Uterus (tissue), 4 donors: Measurements from ENCODE around the gene PTPRN2. TPM values are rescaled to one million over a fixed set of nuclear protein-coding genes. Genes with fewer than 3 reads are reported as not detected.

Experiments
- DNase-seq, 2 donors: peaks; one replicate each; pipeline ENCODE4 v3.0.0-alpha.2; 2019 to 2020
- H3K27ac ChIP-seq, 2 donors: fragments of 200-600 bp; sonication (generic); 1 replicate in 1 of 2; 2 replicates in 1 of 2; pipeline ENCODE4 v1.5.1; 2016 to 2018
- H3K27me3 ChIP-seq, 2 donors: fragments of 200-600 bp; sonication (generic); one replicate each; pipeline ENCODE4 v1.5.1; 2018 to 2019; ENCODE audit warnings: control low read depth in 1 of 2
- H3K36me3 ChIP-seq, 2 donors: fragments of 200-600 bp; sonication (generic); one replicate each; pipeline ENCODE4 v1.5.1; 2019; ENCODE audit warnings: control low read depth in 1 of 2
- H3K4me1 ChIP-seq, 2 donors: fragments of 200-600 bp; sonication (generic); one replicate each; pipeline ENCODE4 v1.5.1; 2018 to 2019; ENCODE audit warnings: control low read depth in 1 of 2
- H3K4me3 ChIP-seq, 2 donors: fragments of 200-600 bp; sonication (generic); 1 replicate in 1 of 2; 2 replicates in 1 of 2; pipeline ENCODE4 v1.5.1; 2018 to 2019; ENCODE audit warnings: mild to moderate bottlenecking in 1 of 2
- H3K9me3 ChIP-seq, 2 donors: fragments of 200-600 bp; sonication (generic); one replicate each; pipeline ENCODE4 v1.5.1; 2019; ENCODE audit warnings: control low read depth in 1 of 2
- POLR2A ChIP-seq, 2 donors: fragments of 450-650 bp; IDR thresholded peaks; one replicate each; pipeline ENCODE4 v1.6.1; 2016; ENCODE audit warnings: antibody characterized with exemption in 2 of 2, mild to moderate bottlenecking in 1 of 2, moderate library complexity in 1 of 2
- intact Hi-C: fragments of 100-400 bp; cut with DNase I; formaldehyde crosslinking; loops from one replicate; pipeline ENCODE4 v1.15.1; 2023; ENCODE audit warnings: low total_unique reads
- total RNA-seq, 4 donors: library from RNA; depleted of rRNA in 3 of 4; stranded (reverse); fragments of >200 nt in 3 of 4; gene quantifications; one replicate each; pipeline versions ENCODE4 v1.1.0 to v1.2.4, GENCODE V29; 2014 to 2023
- TF ChIP-seq, protein P1 (sequence below), 4 experiments: fragments of 200-600 bp in 2 of 4; fragments of 450-650 bp in 2 of 4; sonication (generic) in 2 of 4; IDR thresholded peaks; one replicate each; pipeline ENCODE4 v1.5.1; 2016 to 2019; ENCODE audit warnings: antibody characterized with exemption in 4 of 4, mild to moderate bottlenecking in 2 of 4, moderate library complexity in 1 of 4
- donor health status: DM: yes; HTN: yes; CAD: no.

The PTPRN2 gene
- total RNA-seq, 4 donors from 2014 or later: 1.2 to 5.2 (median 2.3) TPM

GRCh38 chr7:157651366-157652160 lies 936.1 kb downstream of the PTPRN2 start:
- DNase-seq: no peak

GRCh38 chr7:157650801-157651200 lies 936.8 kb downstream of the PTPRN2 start:
- no peak overlapping the region for H3K4me3 ChIP-seq
- H3K36me3 ChIP-seq: no peaks in the 10 kb centered on the region
- H3K9me3 ChIP-seq: no peaks in the 10 kb centered on the region
- H3K27ac ChIP-seq: no peak overlapping the region
- no peaks in the 10 kb centered on the region for H3K4me1 ChIP-seq
- no peaks in the 10 kb centered on the region for H3K27me3 ChIP-seq
- intact Hi-C loops: no loop called here
- DNase-seq: no peak
- no peak for TF ChIP-seq POLR2A (IDR thresholded peaks at IDR 0.05)
- TF ChIP-seq, protein P1, sequence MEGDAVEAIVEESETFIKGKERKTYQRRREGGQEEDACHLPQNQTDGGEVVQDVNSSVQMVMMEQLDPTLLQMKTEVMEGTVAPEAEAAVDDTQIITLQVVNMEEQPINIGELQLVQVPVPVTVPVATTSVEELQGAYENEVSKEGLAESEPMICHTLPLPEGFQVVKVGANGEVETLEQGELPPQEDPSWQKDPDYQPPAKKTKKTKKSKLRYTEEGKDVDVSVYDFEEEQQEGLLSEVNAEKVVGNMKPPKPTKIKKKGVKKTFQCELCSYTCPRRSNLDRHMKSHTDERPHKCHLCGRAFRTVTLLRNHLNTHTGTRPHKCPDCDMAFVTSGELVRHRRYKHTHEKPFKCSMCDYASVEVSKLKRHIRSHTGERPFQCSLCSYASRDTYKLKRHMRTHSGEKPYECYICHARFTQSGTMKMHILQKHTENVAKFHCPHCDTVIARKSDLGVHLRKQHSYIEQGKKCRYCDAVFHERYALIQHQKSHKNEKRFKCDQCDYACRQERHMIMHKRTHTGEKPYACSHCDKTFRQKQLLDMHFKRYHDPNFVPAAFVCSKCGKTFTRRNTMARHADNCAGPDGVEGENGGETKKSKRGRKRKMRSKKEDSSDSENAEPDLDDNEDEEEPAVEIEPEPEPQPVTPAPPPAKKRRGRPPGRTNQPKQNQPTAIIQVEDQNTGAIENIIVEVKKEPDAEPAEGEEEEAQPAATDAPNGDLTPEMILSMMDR (IDR thresholded peaks at IDR 0.05): no peak

More at GRCh38 chr7:157651366-157652160, 936.1 kb downstream of the PTPRN2 start:
- H3K36me3 ChIP-seq: no peaks in the 10 kb centered on the region
- no peak overlapping the region for H3K4me3 ChIP-seq
- H3K4me1 ChIP-seq: no peaks in the 10 kb centered on the region
- H3K27ac ChIP-seq: no peak overlapping the region
- intact Hi-C loops: no loop called here
- H3K9me3 ChIP-seq: no peaks in the 10 kb centered on the region
- TF ChIP-seq, protein P1 (IDR thresholded peaks at IDR 0.05): no peak
- TF ChIP-seq POLR2A (IDR thresholded peaks at IDR 0.05): no peak
- H3K27me3 ChIP-seq: no peaks in the 10 kb centered on the region

DNA sequence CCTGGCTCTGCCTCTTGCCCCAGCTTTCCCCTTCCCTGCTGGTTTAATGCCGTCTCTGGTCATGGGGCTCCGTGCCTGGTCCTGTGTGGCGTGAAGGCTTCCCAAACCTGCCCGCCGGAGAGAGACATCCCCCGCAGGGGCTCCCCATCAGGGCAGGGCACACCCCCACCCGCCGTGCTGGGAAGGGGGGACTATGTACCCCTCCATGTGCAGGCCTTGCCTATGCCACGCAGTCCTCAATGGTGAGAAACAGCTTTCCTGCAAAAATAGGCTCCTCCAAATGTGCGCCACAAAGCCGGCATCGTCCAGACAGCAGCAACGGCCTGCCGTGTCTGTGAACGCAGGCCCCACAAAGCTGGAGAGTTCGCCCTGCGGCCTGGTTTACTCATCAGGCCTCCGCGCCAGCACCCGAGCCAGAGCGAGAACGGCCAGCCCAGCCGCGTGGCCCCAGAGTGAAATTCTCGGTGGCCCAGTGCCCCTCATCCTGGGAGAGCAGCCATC lies 937.4 kb downstream of the PTPRN2 start:
- H3K27me3 ChIP-seq: no peaks in the 10 kb centered on the region
- no peak overlapping the region for H3K27ac ChIP-seq
- no peak overlapping the region for H3K4me3 ChIP-seq
- intact Hi-C loops: no loop called here
- H3K36me3 ChIP-seq: no peaks in the 10 kb centered on the region
- TF ChIP-seq POLR2A (IDR thresholded peaks at IDR 0.05): no peak
- TF ChIP-seq, protein P1 (IDR thresholded peaks at IDR 0.05): no peak
- DNase-seq: no peak
- no peaks in the 10 kb centered on the region for H3K9me3 ChIP-seq
- no peaks in the 10 kb centered on the region for H3K4me1 ChIP-seq

DNA sequence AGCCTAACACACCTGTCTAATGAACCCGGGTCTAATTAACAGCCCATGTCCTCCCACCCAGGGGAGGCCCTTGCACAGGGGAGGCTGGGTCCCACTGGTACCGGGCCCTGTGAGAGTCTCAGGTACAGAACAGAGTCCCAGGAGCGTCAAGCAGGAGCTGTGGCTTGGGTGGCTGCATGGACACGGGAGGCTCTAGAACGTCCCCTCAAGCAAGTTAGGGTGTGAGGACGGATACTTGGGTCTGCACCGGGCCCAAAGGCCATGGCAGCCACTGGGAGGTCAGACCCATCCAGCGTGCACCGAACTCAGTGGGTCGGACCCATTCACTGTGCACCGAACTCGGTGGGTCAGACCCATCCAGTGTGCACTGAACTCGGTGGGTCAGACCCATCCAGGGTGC lies 941.1 kb downstream of the PTPRN2 start:
- H3K9me3 ChIP-seq: no peaks in the 10 kb centered on the region
- intact Hi-C loops: no loop called here
- H3K27me3 ChIP-seq: no peaks in the 10 kb centered on the region
- DNase-seq: no peak
- H3K36me3 ChIP-seq: no peaks in the 10 kb centered on the region
- H3K4me3 ChIP-seq: no peak overlapping the region
- H3K4me1 ChIP-seq: no peaks in the 10 kb centered on the region
- TF ChIP-seq POLR2A (IDR thresholded peaks at IDR 0.05): no peak
- TF ChIP-seq, protein P1 (IDR thresholded peaks at IDR 0.05): no peak
- no peak overlapping the region for H3K27ac ChIP-seq

DNA sequence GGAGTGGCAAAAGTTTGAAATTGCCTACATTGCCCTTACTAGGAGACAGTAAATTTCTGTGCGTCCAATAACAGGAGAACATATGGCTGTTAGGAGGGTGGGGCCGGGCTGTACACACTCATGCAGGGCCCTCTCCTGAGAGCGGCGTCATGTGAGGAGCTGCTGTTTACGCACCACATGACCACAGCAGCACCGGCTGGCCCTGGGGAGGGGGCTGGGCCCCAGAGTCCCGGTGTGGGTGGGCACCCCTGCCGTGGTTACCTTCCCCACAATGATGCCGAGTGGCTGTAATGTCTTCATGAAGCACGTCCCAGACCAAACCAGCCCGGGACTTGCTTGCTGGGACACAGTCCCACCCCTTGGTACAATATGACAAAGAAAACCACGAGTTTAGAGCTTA lies 942.1 kb downstream of the PTPRN2 start:
- no peaks in the 10 kb centered on the region for H3K4me1 ChIP-seq
- intact Hi-C loops: no loop called here
- no peaks in the 10 kb centered on the region for H3K9me3 ChIP-seq
- H3K27ac ChIP-seq: no peak overlapping the region
- TF ChIP-seq, protein P1 (IDR thresholded peaks at IDR 0.05): no peak
- no peak for TF ChIP-seq POLR2A (IDR thresholded peaks at IDR 0.05)
- no peaks in the 10 kb centered on the region for H3K27me3 ChIP-seq
- no peaks in the 10 kb centered on the region for H3K36me3 ChIP-seq
- no peak for DNase-seq
- no peak overlapping the region for H3K4me3 ChIP-seq
